T-helper 17 cell (primary cell): ENCODE results near the gene FAAH. TPM values are rescaled to one million over a fixed set of nuclear protein-coding genes. Genes with fewer than 3 reads are reported as not detected.
"Not testable (repeated sequence)": the region's sequence is repeated elsewhere in the genome, so short reads cannot be mapped to it uniquely, and the experiment has no call there.

ENCODE experiments used
- ATAC-seq: fragments of 150-1000 bp; cut with Tn5 transposase; 2 replicates; pipeline ENCODE4 v1.10.0; 2021; ENCODE audit warnings: mild to moderate bottlenecking, moderate library complexity
- DNase-seq, 3 donors: peaks; one replicate each; pipeline versions ENCODE4 v3.0.0 to v3.0.0-alpha.2; 2020 to 2021
- H3K9me3 ChIP-seq: one replicate; pipeline ENCODE4 v1.7.0; 2013; ENCODE audit warnings: low read length, mild to moderate bottlenecking; ENCODE audit not compliant: control insufficient read depth, poor library complexity, severe bottlenecking
- H3K27ac Mint-ChIP-seq: one replicate; pipeline ENCODE4 v1.8.0; 2022; ENCODE audit warnings: mild to moderate bottlenecking, moderate library complexity, mixed read lengths
- H3K27me3 Mint-ChIP-seq: one replicate; pipeline ENCODE4 v1.8.0; 2022; ENCODE audit warnings: mixed read lengths
- H3K36me3 Mint-ChIP-seq: one replicate; pipeline ENCODE4 v1.8.0; 2022; ENCODE audit warnings: low read depth, mixed read lengths
- H3K4me1 Mint-ChIP-seq: one replicate; pipeline ENCODE4 v1.8.0; 2022; ENCODE audit warnings: mild to moderate bottlenecking, mixed read lengths
- H3K4me3 Mint-ChIP-seq: one replicate; pipeline ENCODE4 v1.8.0; 2022; ENCODE audit warnings: mild to moderate bottlenecking, moderate library complexity, mixed read lengths
- total RNA-seq, 4 donors: library from RNA in 2 of 4; stranded (reverse) in 2 of 4; gene quantifications; one replicate each; pipeline ENCODE4 v1.2.3 and lab custom pipeline; 2022 to 2026

The FAAH gene
- 1 to 10 TPM; 6.5 to 9.4 TPM for total RNA-seq
- total RNA-seq (lab: John Stamatoyannopoulos, UW) = 5.1 to 10.8 reads per million in 2 donors

DNA sequence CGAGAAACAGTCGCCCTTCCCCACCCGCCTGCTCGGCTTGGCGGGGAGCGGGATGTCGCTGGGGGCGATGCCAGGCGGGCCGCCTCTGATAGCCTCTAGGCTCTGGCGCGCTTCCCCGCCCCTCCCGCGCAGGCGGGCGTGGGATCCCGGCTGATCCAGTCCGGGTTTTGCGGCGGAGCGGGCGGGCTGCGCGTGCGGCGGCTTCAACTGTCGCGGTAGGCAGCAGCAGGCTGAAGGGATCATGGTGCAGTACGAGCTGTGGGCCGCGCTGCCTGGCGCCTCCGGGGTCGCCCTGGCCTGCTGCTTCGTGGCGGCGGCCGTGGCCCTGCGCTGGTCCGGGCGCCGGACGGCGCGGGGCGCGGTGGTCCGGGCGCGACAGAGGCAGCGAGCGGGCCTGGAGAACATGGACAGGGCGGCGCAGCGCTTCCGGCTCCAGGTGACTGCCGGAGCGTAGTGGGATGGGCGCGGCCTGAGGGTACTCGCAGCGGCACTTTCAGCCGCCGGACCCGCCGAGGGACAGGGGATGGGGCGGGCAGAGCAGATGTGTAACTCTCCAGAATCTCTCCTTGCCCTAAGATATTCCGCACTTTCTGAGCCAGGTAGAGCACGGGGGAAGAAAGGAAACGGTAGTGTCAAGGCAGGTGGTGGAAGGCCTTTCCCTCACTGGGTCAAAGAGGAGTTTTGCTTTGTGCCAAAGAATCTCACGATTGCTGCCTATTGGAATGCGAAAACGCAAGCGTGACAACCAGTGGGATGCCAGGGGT, at the start of gene FAAH:
FAAH (plus strand) TSS at position 210 of the 764 bp plus-strand sequence; CDS start at position 242, 32 bp downstream.
- peak within 1 kb of the TSS; percentile 4 for H3K27ac Mint-ChIP-seq
- H3K4me3 Mint-ChIP-seq = peak within 1 kb of the TSS; percentile 42
- H3K36me3 Mint-ChIP-seq = peaks cover 15% of the 10 kb centered on the region
- peaks cover 7% of the 10 kb centered on the region for H3K4me1 Mint-ChIP-seq
- DNase-seq (no peak), ATAC-seq (peak; percentile 73)
- H3K9me3 ChIP-seq = peaks cover 5% of the 10 kb centered on the region
- peaks cover 40% of the 10 kb centered on the region for H3K27me3 Mint-ChIP-seq

DNA sequence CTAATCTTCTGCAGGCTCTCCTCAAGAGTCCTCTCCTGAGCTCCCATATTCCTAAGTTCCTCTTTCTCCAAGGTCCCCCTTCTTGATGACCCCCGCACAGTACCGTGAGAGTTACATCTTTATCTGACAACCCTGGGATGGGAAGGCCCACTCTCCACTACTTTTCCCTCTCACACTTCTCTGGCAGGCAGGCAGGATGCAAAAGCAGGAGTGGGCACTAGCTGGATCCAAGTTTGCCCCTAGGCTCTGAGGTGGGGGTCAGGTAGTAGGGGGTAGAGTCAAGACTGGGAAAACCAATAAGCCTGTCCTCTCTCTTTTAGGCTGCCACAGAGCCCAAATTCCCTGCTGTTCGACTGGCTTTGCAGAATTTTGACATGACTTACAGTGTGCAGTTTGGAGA, 49.6 kb upstream of the FAAH start:
- ATAC-seq = no peak
- Mint-ChIP-seq H3K27ac (no peak overlapping the region), H3K4me3 (peak overlapping the region; percentile 31), H3K4me1 (peaks cover 43% of the 10 kb centered on the region), H3K27me3 (no peaks in the 10 kb centered on the region), H3K36me3 (peaks cover 12% of the 10 kb centered on the region)
- DNase-seq = no peak
- no peaks in the 10 kb centered on the region for H3K9me3 ChIP-seq

DNA sequence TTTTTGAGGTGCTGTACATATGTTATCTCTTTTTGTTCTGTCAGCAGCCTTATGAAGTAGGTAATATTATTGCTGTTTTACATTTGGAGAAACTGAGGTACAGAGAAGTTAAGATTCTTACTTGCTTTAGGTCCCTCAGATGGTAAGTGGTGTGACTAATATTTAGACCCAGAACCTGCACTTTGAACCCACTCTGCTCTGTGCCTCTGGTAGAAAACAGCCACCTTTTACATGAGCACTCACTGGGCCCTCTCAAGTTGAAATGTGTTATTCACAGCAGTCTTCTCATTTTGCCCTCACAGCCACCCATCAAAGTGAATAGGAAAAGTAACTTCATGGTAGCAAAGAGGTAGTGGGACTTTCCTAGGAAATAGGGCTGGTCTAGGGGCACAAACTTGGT, 48.8 kb upstream of the FAAH start:
- Mint-ChIP-seq H3K36me3 (peaks cover 14% of the 10 kb centered on the region), H3K27ac (no peak overlapping the region), H3K27me3 (no peaks in the 10 kb centered on the region), H3K4me1 (peaks cover 39% of the 10 kb centered on the region), H3K4me3 (no peak overlapping the region)
- no peaks in the 10 kb centered on the region for H3K9me3 ChIP-seq
- ATAC-seq (no peak), DNase-seq (no peak)

DNA sequence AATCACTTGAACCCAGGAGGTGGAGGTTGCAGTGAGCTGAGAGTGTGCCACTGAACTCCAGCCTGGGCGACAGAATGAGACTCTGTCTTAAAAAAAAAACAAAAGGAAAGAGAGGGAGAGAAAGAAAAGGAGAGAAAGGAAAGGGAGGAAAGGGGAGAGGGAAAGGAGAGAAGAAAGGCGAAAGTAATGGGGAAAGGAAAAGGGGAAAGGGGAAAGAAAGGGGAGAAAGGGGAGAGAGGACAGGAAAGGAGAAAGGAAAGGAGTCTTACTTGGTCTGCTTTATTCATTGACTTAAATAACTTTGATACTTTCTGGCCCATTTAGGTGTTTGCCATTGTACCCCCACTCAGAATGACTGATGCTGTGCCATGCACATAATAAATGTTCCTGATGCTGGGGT, 41.8 kb upstream of the FAAH start:
- Mint-ChIP-seq H3K4me1 (peaks cover 6% of the 10 kb centered on the region), H3K4me3 (no peak overlapping the region), H3K36me3 (peaks cover 8% of the 10 kb centered on the region), H3K27me3 (no peaks in the 10 kb centered on the region), H3K27ac (no peak overlapping the region)
- ATAC-seq (no peak), DNase-seq (no peak)
- no peaks in the 10 kb centered on the region for H3K9me3 ChIP-seq

- H3K36me3 Mint-ChIP-seq, H3K27me3 Mint-ChIP-seq, ATAC-seq, H3K9me3 ChIP-seq, H3K27ac Mint-ChIP-seq, DNase-seq, H3K4me3 Mint-ChIP-seq, H3K4me1 Mint-ChIP-seq: not testable (repeated sequence)
These were observed 38.2 kb upstream of the FAAH start for GRCh38 chr1:46355920-46356319.

DNA sequence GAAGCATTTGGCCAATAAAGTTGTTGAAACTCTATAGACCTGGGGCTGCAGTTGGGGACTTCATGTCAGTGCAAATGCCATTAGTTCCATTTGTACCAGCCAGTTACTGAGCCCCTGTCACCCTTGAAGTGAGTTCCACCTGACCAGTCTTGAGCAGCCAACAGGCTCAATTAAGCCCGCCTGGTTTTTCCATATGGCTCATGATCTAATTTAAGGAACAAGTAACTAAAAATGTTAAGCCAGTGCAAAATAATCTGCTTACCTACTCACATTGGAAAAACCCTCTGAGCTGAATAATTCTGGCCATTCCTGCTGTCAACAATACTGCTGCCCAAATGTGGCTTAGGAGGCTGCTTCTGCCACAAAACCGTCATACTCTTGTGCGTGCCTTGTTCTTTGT, 32.0 kb upstream of the FAAH start:
- H3K36me3 Mint-ChIP-seq = peaks cover 16% of the 10 kb centered on the region

GRCh38 chr1:46363121-46363520, 31.0 kb upstream of the FAAH start:
- H3K27ac Mint-ChIP-seq = no peak overlapping the region
- ATAC-seq (no peak), DNase-seq (no peak)
- H3K27me3 Mint-ChIP-seq = no peaks in the 10 kb centered on the region
- peaks cover 2% of the 10 kb centered on the region for H3K4me1 Mint-ChIP-seq
- no peaks in the 10 kb centered on the region for H3K9me3 ChIP-seq
- H3K36me3 Mint-ChIP-seq = peaks cover 16% of the 10 kb centered on the region
- peak overlapping the region; percentile 43 for H3K4me3 Mint-ChIP-seq

More for the DNA sequence above, 32.0 kb upstream of the FAAH start:
- Mint-ChIP-seq H3K4me1 (no peaks in the 10 kb centered on the region), H3K27me3 (no peaks in the 10 kb centered on the region), H3K27ac (no peak overlapping the region), H3K4me3 (no peak overlapping the region)
- H3K9me3 ChIP-seq = no peaks in the 10 kb centered on the region
- ATAC-seq (no peak), DNase-seq (no peak)

DNA sequence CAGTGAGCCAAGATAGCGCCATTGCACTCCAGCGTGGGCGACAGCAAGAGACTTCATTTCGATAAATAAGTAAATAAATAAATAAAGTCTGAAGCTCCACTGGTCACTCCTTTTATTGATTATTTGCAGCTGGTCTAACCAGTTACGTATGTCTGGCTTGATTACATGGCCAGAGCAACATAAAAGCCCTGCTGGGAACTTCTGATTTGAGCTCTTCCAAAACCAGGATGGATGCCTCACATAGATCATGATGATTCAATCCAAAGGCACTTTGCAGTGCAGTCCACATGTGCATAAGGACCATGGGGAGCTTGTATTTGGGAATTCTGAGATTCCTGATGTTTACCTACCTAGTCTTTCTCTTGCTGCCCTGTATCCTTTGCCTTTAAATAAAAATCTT, 29.5 kb upstream of the FAAH start:
- no peak overlapping the region for H3K27ac Mint-ChIP-seq
- peak overlapping the region; percentile 15 for H3K4me3 Mint-ChIP-seq
- peaks cover 19% of the 10 kb centered on the region for H3K36me3 Mint-ChIP-seq
- peaks cover 3% of the 10 kb centered on the region for H3K4me1 Mint-ChIP-seq
- DNase-seq = no peak
- no peak for ATAC-seq
- no peaks in the 10 kb centered on the region for H3K27me3 Mint-ChIP-seq
- no peaks in the 10 kb centered on the region for H3K9me3 ChIP-seq

DNA sequence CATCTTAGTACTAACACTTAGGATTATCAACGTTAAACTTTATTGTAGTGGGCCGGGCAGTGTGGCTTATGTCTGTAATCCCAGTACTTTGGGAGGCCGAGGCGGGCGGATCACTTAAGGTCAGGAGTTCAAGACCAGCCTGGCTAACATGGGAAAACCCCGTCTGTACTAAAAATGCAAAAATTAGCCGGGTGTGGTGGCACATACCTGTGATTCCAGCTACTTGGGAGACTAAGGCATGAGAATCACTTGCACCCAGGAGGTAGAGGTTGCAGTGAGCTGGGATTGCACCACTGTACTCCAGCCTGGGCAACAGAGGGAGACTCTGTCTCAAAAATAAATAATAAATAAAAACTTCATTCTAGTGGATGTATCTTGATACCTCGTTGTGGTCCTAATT, 28.3 kb upstream of the FAAH start:
- H3K27ac Mint-ChIP-seq, H3K4me1 Mint-ChIP-seq, H3K27me3 Mint-ChIP-seq, H3K9me3 ChIP-seq, ATAC-seq, DNase-seq, H3K4me3 Mint-ChIP-seq: not testable (repeated sequence)
- peaks cover 19% of the 10 kb centered on the region for H3K36me3 Mint-ChIP-seq

DNA sequence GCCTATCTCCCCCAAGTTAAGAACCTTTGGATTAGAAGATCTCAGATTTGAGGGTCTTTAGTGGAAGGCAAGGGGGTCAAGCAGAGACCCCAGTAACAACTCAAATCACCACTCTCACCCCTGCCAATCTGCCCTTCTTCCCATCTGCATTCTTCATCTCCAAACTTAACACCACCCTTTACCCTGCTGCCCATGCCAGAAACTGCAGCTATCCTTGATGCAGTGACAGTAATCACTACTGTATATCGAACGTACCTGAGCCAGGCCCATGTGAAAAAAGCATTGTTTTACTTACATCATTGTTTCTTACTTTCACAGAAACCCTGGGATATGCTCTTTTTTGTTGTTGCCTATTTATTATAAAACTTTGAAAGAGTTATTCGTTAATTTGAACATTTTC, 27.0 kb upstream of the FAAH start:
- H3K27ac Mint-ChIP-seq = no peak overlapping the region

GRCh38 chr1:46367701-46368100, 26.4 kb upstream of the FAAH start:
- H3K9me3 ChIP-seq, ATAC-seq, H3K27me3 Mint-ChIP-seq, H3K27ac Mint-ChIP-seq, DNase-seq, H3K4me1 Mint-ChIP-seq, H3K4me3 Mint-ChIP-seq: not testable (repeated sequence)
- peaks cover 19% of the 10 kb centered on the region for H3K36me3 Mint-ChIP-seq

More for the DNA sequence above, 27.0 kb upstream of the FAAH start:
- H3K4me3 Mint-ChIP-seq = no peak overlapping the region
- no peak for ATAC-seq
- peaks cover 3% of the 10 kb centered on the region for H3K4me1 Mint-ChIP-seq
- peaks cover 15% of the 10 kb centered on the region for H3K36me3 Mint-ChIP-seq
- H3K27me3 Mint-ChIP-seq = no peaks in the 10 kb centered on the region
- no peaks in the 10 kb centered on the region for H3K9me3 ChIP-seq
- DNase-seq = no peak

DNA sequence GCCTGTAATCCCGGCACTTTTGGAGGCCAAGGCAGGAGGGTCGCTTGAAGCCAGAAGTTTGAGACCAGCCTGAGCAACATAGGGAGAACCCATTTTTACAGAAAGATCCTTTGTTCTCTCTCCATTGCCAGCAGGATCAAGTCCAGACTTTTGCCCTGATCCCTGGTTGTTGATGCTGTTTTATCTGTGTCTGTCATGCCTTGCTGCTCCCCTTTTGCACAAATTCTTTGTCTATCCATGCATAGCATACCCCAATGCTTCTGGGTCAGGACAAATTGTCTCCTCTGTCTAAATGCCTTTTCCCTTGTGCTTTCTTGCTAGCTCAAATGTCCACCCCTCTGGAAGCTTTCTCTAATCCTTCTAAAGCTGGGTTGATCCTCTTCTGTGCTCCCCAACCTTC, 25.3 kb upstream of the FAAH start:
- no peak for DNase-seq
- no peak for ATAC-seq
- H3K9me3 ChIP-seq = no peaks in the 10 kb centered on the region
- peaks cover 21% of the 10 kb centered on the region for H3K36me3 Mint-ChIP-seq
- H3K27me3 Mint-ChIP-seq = no peaks in the 10 kb centered on the region
- H3K4me3 Mint-ChIP-seq = no peak overlapping the region
- H3K4me1 Mint-ChIP-seq = peaks cover 7% of the 10 kb centered on the region
- no peak overlapping the region for H3K27ac Mint-ChIP-seq

DNA sequence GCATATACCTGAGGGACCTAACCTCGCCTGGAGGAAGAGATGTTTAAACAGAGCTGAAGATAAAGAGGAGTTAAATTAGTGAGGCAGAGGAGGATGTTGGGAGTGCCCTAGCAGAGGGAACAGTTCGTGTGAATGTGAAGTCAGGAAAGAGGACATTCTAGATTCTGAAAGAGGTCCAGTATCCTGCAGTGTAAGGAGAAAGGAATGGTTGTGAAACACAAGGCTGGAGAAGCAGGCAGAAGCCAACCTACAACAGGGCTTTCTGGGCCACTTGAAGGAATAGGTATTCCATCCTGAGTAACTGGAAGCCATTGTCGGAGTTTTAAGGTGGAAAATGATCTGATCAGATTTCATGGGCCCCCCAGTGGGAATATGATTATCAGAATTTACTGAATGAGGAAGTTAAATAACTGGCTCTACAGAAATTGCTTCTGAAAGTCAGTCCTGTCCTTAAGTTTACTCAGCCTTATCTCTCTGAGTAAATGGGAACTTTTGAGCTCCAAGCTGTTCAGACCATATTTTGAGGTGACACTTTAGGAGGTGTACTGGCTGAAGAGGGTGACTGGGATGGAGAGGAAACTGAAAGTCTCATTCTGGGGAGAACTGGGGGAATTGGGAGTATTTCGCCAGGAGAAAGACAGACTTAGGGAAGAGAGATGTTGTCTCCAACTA, 24.4 kb upstream of the FAAH start:
- ATAC-seq (no peak), DNase-seq (no peak)
- no peak overlapping the region for H3K4me3 Mint-ChIP-seq
- H3K36me3 Mint-ChIP-seq = peaks cover 21% of the 10 kb centered on the region
- H3K27ac Mint-ChIP-seq = peak overlapping the region; percentile 11
- H3K27me3 Mint-ChIP-seq = no peaks in the 10 kb centered on the region
- H3K9me3 ChIP-seq = no peaks in the 10 kb centered on the region
- peaks cover 7% of the 10 kb centered on the region for H3K4me1 Mint-ChIP-seq
